ENCODE data around the gene NOP14.

NOP14 gene

GRCh38 chr4:2915789-2916188 lies 47.4 kb downstream of the NOP14 start:
- no peak overlapping the region for H3K27ac ChIP-seq
- TF ChIP-seq, protein P1, sequence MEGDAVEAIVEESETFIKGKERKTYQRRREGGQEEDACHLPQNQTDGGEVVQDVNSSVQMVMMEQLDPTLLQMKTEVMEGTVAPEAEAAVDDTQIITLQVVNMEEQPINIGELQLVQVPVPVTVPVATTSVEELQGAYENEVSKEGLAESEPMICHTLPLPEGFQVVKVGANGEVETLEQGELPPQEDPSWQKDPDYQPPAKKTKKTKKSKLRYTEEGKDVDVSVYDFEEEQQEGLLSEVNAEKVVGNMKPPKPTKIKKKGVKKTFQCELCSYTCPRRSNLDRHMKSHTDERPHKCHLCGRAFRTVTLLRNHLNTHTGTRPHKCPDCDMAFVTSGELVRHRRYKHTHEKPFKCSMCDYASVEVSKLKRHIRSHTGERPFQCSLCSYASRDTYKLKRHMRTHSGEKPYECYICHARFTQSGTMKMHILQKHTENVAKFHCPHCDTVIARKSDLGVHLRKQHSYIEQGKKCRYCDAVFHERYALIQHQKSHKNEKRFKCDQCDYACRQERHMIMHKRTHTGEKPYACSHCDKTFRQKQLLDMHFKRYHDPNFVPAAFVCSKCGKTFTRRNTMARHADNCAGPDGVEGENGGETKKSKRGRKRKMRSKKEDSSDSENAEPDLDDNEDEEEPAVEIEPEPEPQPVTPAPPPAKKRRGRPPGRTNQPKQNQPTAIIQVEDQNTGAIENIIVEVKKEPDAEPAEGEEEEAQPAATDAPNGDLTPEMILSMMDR (IDR thresholded peaks at IDR 0.05): no peak

- TF ChIP-seq, protein P1 (IDR thresholded peaks at IDR 0.05): no peak
- TF ChIP-seq ZFX (IDR thresholded peaks at IDR 0.05; ENCODE audit: borderline replicate concordance): no peak
Measured at GRCh38 chr4:2914256-2915126, 48.7 kb downstream of the NOP14 start.

DNA sequence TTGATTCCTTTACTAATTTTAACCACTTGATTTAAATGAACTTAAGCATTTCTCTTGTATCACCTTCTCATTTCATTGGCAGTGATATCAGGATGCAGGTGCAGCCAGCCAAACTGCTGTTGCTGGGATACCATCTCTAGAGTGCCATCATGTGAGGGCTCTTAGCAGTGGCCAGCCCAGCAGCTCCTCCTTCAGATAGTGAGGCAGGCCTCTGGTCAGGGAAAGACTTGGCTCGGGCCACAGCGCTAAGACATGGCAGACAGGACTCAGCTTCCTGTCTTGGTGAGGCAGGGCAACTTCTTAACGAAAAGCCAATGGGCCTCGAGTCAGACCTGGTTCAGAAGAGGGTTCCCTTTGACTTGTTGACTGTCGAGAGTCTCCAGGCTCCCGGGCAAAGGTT lies 50.0 kb downstream of the NOP14 start:
- no peak overlapping the region for H3K27ac ChIP-seq
- TF ChIP-seq, protein P1 (IDR thresholded peaks at IDR 0.05): no peak
- TF ChIP-seq ZFX (IDR thresholded peaks at IDR 0.05; ENCODE audit: borderline replicate concordance): no peak

More at GRCh38 chr4:2914256-2915126, 48.7 kb downstream of the NOP14 start:
- H3K27ac ChIP-seq: no peak overlapping the region

- H3K27ac ChIP-seq: no peak overlapping the region
- TF ChIP-seq ZFX (IDR thresholded peaks at IDR 0.05; ENCODE audit: borderline replicate concordance): no peak
- TF ChIP-seq, protein P1 (IDR thresholded peaks at IDR 0.05): no peak
Measured at GRCh38 chr4:2911868-2912267, 51.3 kb downstream of the NOP14 start.

DNA sequence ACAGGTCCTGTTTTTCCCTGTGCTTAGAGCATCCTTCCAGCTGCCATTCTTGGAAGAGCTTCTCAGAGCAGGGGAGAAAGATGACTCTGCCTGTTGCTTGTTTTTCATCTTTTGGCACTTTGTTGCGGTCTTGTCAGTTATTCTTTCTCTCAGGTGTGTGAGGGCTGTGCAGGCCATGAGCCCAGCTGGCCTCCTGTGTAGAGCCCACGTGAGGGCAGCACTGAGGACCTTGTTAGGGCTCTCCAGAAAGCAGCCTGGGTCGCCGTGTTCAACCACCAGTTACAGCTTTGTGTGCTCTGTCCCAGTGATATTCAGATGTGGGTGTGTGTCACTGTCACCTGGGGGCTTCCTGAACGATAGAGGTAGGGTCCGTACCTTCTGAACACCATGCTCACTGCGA lies 52.8 kb downstream of the NOP14 start:
- no peak overlapping the region for H3K27ac ChIP-seq
- TF ChIP-seq ZFX (IDR thresholded peaks at IDR 0.05; ENCODE audit: borderline replicate concordance): no peak
- TF ChIP-seq, protein P1 (IDR thresholded peaks at IDR 0.05): no peak

DNA sequence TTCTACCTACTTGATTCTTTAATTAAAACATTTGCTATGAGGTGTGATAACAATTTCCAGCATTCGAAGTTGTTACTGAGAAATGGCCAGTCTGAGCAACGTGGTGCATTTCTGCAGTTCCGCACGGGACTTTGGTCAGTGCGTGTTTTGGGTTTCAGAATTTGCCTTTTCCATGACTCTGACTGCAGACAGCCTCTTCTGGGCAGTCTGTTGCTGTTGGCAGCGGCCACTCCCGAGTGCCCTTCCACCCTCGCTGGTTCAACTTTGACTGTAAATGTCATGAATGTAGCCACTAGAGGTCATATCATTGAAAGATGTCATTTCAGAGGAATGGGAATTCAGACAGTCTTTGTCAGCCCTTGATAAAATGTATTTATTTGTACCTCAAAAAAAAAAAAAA lies 53.6 kb downstream of the NOP14 start:
- TF ChIP-seq, protein P1 (IDR thresholded peaks at IDR 0.05): no peak
- no peak for TF ChIP-seq ZFX (IDR thresholded peaks at IDR 0.05; ENCODE audit: borderline replicate concordance)
- no peak overlapping the region for H3K27ac ChIP-seq

GRCh38 chr4:2908686-2909085 lies 54.5 kb downstream of the NOP14 start:
- no peak for TF ChIP-seq ZFX (IDR thresholded peaks at IDR 0.05; ENCODE audit: borderline replicate concordance)
- TF ChIP-seq, protein P1 (IDR thresholded peaks at IDR 0.05): no peak
- peak overlapping the region; percentile 68 for H3K27ac ChIP-seq

Measured in 22Rv1 (cell line).